ENCODE measurements around the gene PTS.
A peak's percentile ranks its signal among the peaks of the same experiment; 100 is the strongest.

The PTS gene

GRCh38 chr11:112215621-112216020 lies 10.6 kb upstream of the PTS start:
- CTCF ChIA-PET, result interaction anchor here (1.1 to 12.0 kb wide), 3 partner anchors 13 to 1074 kb away, joined by 3 to 374 read pairs (median 4); no protein-coding TSS in a partner anchor
- POLR2A ChIA-PET, result no interaction called here
- DNase-seq (ENCODE audit: extremely low spot score), result no peak
- TF ChIP-seq CTCF (IDR thresholded peaks at IDR 0.05; ENCODE audit: control extremely low read depth, extremely low read depth, low read depth, missing control alignments), result no peak

- ChIA-PET CTCF (interaction anchor here (1.1 to 12.0 kb wide), 3 partner anchors 12 to 1073 kb away, joined by 3 to 374 read pairs (median 4); no protein-coding TSS in a partner anchor), POLR2A (no interaction called here)
Observed at GRCh38 chr11:112216561-112217105, 9.6 kb upstream of the PTS start.

GRCh38 chr11:112219476-112220232 lies 6.6 kb upstream of the PTS start:
- TF ChIP-seq CTCF (IDR thresholded peaks at IDR 0.05; ENCODE audit: control extremely low read depth, extremely low read depth, low read depth, missing control alignments), result peak; percentile 60
- POLR2A ChIA-PET, result no interaction called here
- CTCF ChIA-PET, result interaction anchor here (0.7 to 12.0 kb wide), 18 partner anchors 10 to 1070 kb away, joined by 3 to 374 read pairs (median 4); no protein-coding TSS in a partner anchor
- peak; percentile 68 for DNase-seq (ENCODE audit: extremely low spot score)

More at GRCh38 chr11:112216561-112217105, 9.6 kb upstream of the PTS start:
- no peak for DNase-seq (ENCODE audit: extremely low spot score)
- TF ChIP-seq CTCF (IDR thresholded peaks at IDR 0.05; ENCODE audit: control extremely low read depth, extremely low read depth, low read depth, missing control alignments), result no peak

GRCh38 chr11:112221274-112221835 lies 4.9 kb upstream of the PTS start:
- no peak for DNase-seq (ENCODE audit: extremely low spot score)
- no peak for TF ChIP-seq CTCF (IDR thresholded peaks at IDR 0.05; ENCODE audit: control extremely low read depth, extremely low read depth, low read depth, missing control alignments)
- POLR2A ChIA-PET, result no interaction called here
- CTCF ChIA-PET, result interaction anchor here (1.0 to 12.0 kb wide), 8 partner anchors 10 to 364 kb away, joined by 3 to 374 read pairs (median 3); no protein-coding TSS in a partner anchor

GRCh38 chr11:112222303-112222702 lies 3.9 kb upstream of the PTS start:
- TF ChIP-seq CTCF (IDR thresholded peaks at IDR 0.05; ENCODE audit: control extremely low read depth, extremely low read depth, low read depth, missing control alignments), result no peak
- ChIA-PET CTCF (interaction anchor here (1.2 to 12.0 kb wide), 5 partner anchors 14 to 333 kb away, joined by 3 to 374 read pairs (median 4); no protein-coding TSS in a partner anchor), POLR2A (no interaction called here)
- no peak for DNase-seq (ENCODE audit: extremely low spot score)

- no peak for DNase-seq (ENCODE audit: extremely low spot score)
- TF ChIP-seq CTCF (IDR thresholded peaks at IDR 0.05; ENCODE audit: control extremely low read depth, extremely low read depth, low read depth, missing control alignments), result no peak
- CTCF ChIA-PET, result interaction anchor here (1.4 to 12.0 kb wide), 2 partner anchors 9 to 58 kb away, joined by 4 to 374 read pairs; no protein-coding TSS in a partner anchor
- POLR2A ChIA-PET, result interaction anchor here (0.5 kb wide), 1 partner anchor 57 kb away, joined by 9 read pairs; no protein-coding TSS in a partner anchor
Observed at GRCh38 chr11:112223121-112223520, 3.1 kb upstream of the PTS start.
